ENCODE results near the gene MRPL42. TPM values are rescaled to one million over a fixed set of nuclear protein-coding genes. Genes with fewer than 3 reads are reported as not detected.

The MRPL42 gene
- total RNA-seq, 1 experiment from 2014 or later = 121 TPM

- TF ChIP-seq HMGXB4 (CRISPR knock-in tag; IDR thresholded peaks at IDR 0.05) (no peak), FOXJ3 (CRISPR knock-in tag; IDR thresholded peaks at IDR 0.05; ENCODE audit: borderline replicate concordance) (no peak)
Measured at GRCh38 chr12:93526786-93527428, 59.6 kb downstream of the MRPL42 start (continued).

- Mint-ChIP-seq H3K9me3 (peaks cover 7% of the 10 kb centered on the region), H3K27ac (no peak overlapping the region), H3K27me3 (ENCODE audit: low read depth) (no peaks in the 10 kb centered on the region), H3K36me3 (no peaks in the 10 kb centered on the region), H3K4me3 (no peak overlapping the region), H3K4me1 (no peaks in the 10 kb centered on the region)
- ATAC-seq (no peak), DNase-seq (ENCODE audit: low spot score) (no peak)
- ChIA-PET POLR2A (no interaction called here), CTCF (no interaction called here)
- TF ChIP-seq HMGXB4 (CRISPR knock-in tag; IDR thresholded peaks at IDR 0.05) (no peak), ESRRA (CRISPR knock-in tag; IDR thresholded peaks at IDR 0.05; ENCODE audit: borderline replicate concordance) (no peak), FOXP4 (CRISPR knock-in tag; IDR thresholded peaks at IDR 0.05) (no peak), NFATC4 (CRISPR knock-in tag; IDR thresholded peaks at IDR 0.05) (no peak), ERG (CRISPR knock-in tag; IDR thresholded peaks at IDR 0.05) (no peak), ZNF219 (CRISPR knock-in tag; IDR thresholded peaks at IDR 0.05; ENCODE audit: borderline replicate concordance) (no peak), USF2 (CRISPR knock-in tag; IDR thresholded peaks at IDR 0.05) (no peak), NR2C2 (CRISPR knock-in tag; IDR thresholded peaks at IDR 0.05) (no peak), SP1 (CRISPR knock-in tag; conservative IDR thresholded peaks at IDR 0.05) (no peak), ELF4 (CRISPR knock-in tag; IDR thresholded peaks at IDR 0.05; ENCODE audit: low read depth) (no peak), ATF3 (CRISPR knock-in tag; conservative IDR thresholded peaks at IDR 0.05) (no peak), ZNF138 (CRISPR knock-in tag; conservative IDR thresholded peaks at IDR 0.05) (no peak), SMAD4 (CRISPR knock-in tag; IDR thresholded peaks at IDR 0.05) (no peak), FOXP1 (CRISPR knock-in tag; IDR thresholded peaks at IDR 0.05; ENCODE audit: borderline replicate concordance) (no peak), NFE2L1 (CRISPR knock-in tag; IDR thresholded peaks at IDR 0.05) (no peak)
Measured at GRCh38 chr12:93530358-93530757, 63.0 kb downstream of the MRPL42 start.
